Calu3 (cell line): ENCODE data around the gene SCARB2. TPM values are rescaled to one million over a fixed set of nuclear protein-coding genes. Genes with fewer than 3 reads are reported as not detected.

Experiments
- BruUV-seq: library from RNA; stranded (reverse); fragments of 400-500 nt; replicated peaks from 2 replicates; lab custom pipeline; 2021; lab: Mats Ljungman, UMichigan
- CTCF ChIA-PET: fragments of 300-600 bp; sonication (Branson Sonifier 250); formaldehyde crosslinking; loops from one replicate; lab custom pipeline; 2022; ENCODE audit warnings: antibody characterized with exemption; lab: Charles Lee
- DNase-seq: peaks from one replicate; pipeline ENCODE4 v3.0.0; 2022
- H3K27ac Mint-ChIP-seq: one replicate; pipeline ENCODE4 v1.8.0; 2022; ENCODE audit warnings: mixed read lengths; ENCODE audit not compliant: unreplicated experiment
- H3K27me3 Mint-ChIP-seq: one replicate; pipeline ENCODE4 v1.8.0; 2022; ENCODE audit warnings: mixed read lengths; ENCODE audit not compliant: unreplicated experiment
- H3K36me3 Mint-ChIP-seq: one replicate; pipeline ENCODE4 v1.8.0; 2022; ENCODE audit warnings: mild to moderate bottlenecking, moderate library complexity, mixed read lengths; ENCODE audit not compliant: insufficient read depth, unreplicated experiment
- H3K4me1 Mint-ChIP-seq: one replicate; pipeline ENCODE4 v1.8.0; 2022; ENCODE audit warnings: mild to moderate bottlenecking, low read depth, mixed read lengths; ENCODE audit not compliant: unreplicated experiment
- H3K4me3 Mint-ChIP-seq: one replicate; pipeline ENCODE4 v1.8.0; 2022; ENCODE audit warnings: mild to moderate bottlenecking, low read depth, moderate library complexity, mixed read lengths; ENCODE audit not compliant: unreplicated experiment
- H3K9me3 Mint-ChIP-seq: one replicate; pipeline ENCODE4 v1.8.0; 2022; ENCODE audit warnings: low read depth, mixed read lengths; ENCODE audit not compliant: unreplicated experiment
- intact Hi-C: fragments of 100-400 bp; cut with micrococcal nuclease; formaldehyde crosslinking; loops from one replicate; pipeline ENCODE4 v1.10.0; 2022; ENCODE audit not compliant: unreplicated experiment
- total RNA-seq: library from RNA; stranded (reverse); gene quantifications from 2 replicates; pipeline ENCODE4 v1.2.3, GENCODE V29; 2022
- TF ChIP-seq, protein P1 (sequence below): fragments of 200-600 bp; IDR thresholded peaks from one replicate; pipeline ENCODE4 v1.8.0; 2022; ENCODE audit warnings: antibody characterized with exemption; ENCODE audit not compliant: unreplicated experiment

SCARB2 gene
- total RNA-seq, 1 experiment from 2014 or later = 87.3 TPM

- no peak overlapping the region for H3K4me3 Mint-ChIP-seq
- intact Hi-C loops = no loop called here
- no TSS peak for BruUV-seq
- CTCF ChIA-PET = interaction anchor here (0.7 kb wide), 1 partner anchor 22 kb away, joined by 3 read pairs; no protein-coding TSS in a partner anchor
- H3K9me3 Mint-ChIP-seq = peaks cover 2% of the 10 kb centered on the region
- peaks cover 6% of the 10 kb centered on the region for H3K36me3 Mint-ChIP-seq
- TF ChIP-seq, protein P1, sequence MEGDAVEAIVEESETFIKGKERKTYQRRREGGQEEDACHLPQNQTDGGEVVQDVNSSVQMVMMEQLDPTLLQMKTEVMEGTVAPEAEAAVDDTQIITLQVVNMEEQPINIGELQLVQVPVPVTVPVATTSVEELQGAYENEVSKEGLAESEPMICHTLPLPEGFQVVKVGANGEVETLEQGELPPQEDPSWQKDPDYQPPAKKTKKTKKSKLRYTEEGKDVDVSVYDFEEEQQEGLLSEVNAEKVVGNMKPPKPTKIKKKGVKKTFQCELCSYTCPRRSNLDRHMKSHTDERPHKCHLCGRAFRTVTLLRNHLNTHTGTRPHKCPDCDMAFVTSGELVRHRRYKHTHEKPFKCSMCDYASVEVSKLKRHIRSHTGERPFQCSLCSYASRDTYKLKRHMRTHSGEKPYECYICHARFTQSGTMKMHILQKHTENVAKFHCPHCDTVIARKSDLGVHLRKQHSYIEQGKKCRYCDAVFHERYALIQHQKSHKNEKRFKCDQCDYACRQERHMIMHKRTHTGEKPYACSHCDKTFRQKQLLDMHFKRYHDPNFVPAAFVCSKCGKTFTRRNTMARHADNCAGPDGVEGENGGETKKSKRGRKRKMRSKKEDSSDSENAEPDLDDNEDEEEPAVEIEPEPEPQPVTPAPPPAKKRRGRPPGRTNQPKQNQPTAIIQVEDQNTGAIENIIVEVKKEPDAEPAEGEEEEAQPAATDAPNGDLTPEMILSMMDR = no peak
- no peak for DNase-seq
- H3K27me3 Mint-ChIP-seq = no peaks in the 10 kb centered on the region
- peaks cover 1% of the 10 kb centered on the region for H3K4me1 Mint-ChIP-seq
- H3K27ac Mint-ChIP-seq = no peak overlapping the region
Measured at GRCh38 chr4:76188557-76188956, 25.1 kb downstream of the SCARB2 start.

DNA sequence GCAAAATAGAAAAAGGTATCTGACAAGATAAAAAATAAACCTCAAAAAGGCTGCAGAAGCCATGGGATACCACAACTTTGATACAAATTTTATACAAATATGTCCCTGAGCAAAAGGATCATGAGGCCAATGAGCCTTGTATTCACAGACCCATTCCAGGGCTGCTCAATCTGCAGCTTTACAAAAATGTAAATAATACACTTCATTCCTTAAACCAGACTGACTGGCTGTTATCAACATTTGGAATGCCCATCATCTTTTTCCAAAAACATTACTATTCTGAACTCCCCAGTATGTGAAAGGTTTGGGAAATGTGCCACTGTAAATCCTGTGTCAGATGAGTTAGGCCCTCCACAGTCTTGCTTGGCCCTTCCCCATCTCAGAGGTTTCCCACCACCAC lies 25.5 kb downstream of the SCARB2 start:
- peaks cover 2% of the 10 kb centered on the region for H3K9me3 Mint-ChIP-seq
- intact Hi-C loops = no loop called here
- no TSS peak for BruUV-seq
- TF ChIP-seq, protein P1 = no peak
- no peak for DNase-seq
- no peaks in the 10 kb centered on the region for H3K4me1 Mint-ChIP-seq
- H3K27ac Mint-ChIP-seq = no peak overlapping the region
- no peaks in the 10 kb centered on the region for H3K27me3 Mint-ChIP-seq
- H3K4me3 Mint-ChIP-seq = no peak overlapping the region
- CTCF ChIA-PET = no interaction called here
- peaks cover 6% of the 10 kb centered on the region for H3K36me3 Mint-ChIP-seq

DNA sequence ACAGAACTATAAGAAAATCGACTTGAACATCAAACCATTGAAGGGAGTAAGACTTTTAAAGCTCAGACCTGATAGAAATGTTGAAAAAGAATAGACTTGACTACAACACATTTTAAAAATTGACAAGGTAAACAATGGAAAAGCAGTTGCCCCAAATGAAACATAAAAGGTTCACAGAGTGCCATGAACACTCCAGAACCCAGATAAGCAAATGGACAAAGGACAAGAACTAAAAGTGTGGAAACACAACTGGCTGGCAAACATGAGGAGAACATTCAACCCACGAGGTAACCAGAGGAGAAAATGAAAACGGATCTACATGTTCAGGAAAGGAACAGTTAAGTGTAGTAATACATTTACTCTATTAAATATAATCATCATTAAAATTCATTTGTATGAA lies 26.5 kb downstream of the SCARB2 start:
- Mint-ChIP-seq H3K36me3 (peaks cover 4% of the 10 kb centered on the region), H3K27ac (no peak overlapping the region), H3K4me3 (no peak overlapping the region), H3K27me3 (no peaks in the 10 kb centered on the region), H3K4me1 (no peaks in the 10 kb centered on the region), H3K9me3 (peaks cover 2% of the 10 kb centered on the region)
- intact Hi-C loops = no loop called here
- TF ChIP-seq, protein P1 = no peak
- DNase-seq = no peak
- no TSS peak for BruUV-seq
- CTCF ChIA-PET = interaction anchor here (0.6 kb wide), 1 partner anchor 1179 kb away, joined by 4 read pairs; no protein-coding TSS in a partner anchor

DNA sequence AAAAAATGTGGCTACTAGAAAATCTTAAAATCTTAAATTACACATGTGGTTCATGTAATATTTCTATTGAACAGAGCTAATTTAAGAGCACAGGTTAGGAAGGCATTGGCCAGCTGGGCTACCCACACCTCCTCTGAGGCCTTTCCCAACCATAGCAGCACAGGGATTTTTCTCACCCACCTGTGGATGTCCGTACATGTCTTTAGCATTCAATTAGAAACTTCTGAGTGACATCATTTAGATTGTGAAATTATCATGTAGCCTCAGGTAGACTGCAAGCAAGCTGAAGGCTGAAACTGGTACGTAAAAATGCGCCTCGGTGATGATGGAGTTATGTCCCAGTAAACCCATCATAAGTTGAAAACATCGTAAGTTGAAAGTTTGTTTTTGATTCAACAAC lies 31.2 kb downstream of the SCARB2 start:
- no peak for DNase-seq
- CTCF ChIA-PET = no interaction called here
- H3K27ac Mint-ChIP-seq = no peak overlapping the region

More for the DNA sequence above, 31.2 kb downstream of the SCARB2 start:
- TF ChIP-seq, protein P1 = no peak
- BruUV-seq = no TSS peak
- Mint-ChIP-seq H3K9me3 (no peaks in the 10 kb centered on the region), H3K27me3 (no peaks in the 10 kb centered on the region), H3K36me3 (peaks cover 3% of the 10 kb centered on the region), H3K4me3 (no peak overlapping the region), H3K4me1 (no peaks in the 10 kb centered on the region)
- intact Hi-C loops = loop anchor here (5.0 kb wide), 1 partner anchor 70 kb away; the partner anchor contains the start of gene FAM47E
